Measurements from ENCODE around the gene TARBP1.

- no peak for TF ChIP-seq POLR2A (IDR thresholded peaks at IDR 0.05)
- TF ChIP-seq, protein P1, sequence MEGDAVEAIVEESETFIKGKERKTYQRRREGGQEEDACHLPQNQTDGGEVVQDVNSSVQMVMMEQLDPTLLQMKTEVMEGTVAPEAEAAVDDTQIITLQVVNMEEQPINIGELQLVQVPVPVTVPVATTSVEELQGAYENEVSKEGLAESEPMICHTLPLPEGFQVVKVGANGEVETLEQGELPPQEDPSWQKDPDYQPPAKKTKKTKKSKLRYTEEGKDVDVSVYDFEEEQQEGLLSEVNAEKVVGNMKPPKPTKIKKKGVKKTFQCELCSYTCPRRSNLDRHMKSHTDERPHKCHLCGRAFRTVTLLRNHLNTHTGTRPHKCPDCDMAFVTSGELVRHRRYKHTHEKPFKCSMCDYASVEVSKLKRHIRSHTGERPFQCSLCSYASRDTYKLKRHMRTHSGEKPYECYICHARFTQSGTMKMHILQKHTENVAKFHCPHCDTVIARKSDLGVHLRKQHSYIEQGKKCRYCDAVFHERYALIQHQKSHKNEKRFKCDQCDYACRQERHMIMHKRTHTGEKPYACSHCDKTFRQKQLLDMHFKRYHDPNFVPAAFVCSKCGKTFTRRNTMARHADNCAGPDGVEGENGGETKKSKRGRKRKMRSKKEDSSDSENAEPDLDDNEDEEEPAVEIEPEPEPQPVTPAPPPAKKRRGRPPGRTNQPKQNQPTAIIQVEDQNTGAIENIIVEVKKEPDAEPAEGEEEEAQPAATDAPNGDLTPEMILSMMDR (IDR thresholded peaks at IDR 0.05): no peak
- TF ChIP-seq POLR2AphosphoS5 (IDR thresholded peaks at IDR 0.05; ENCODE audit: insufficient read depth in 1 of 2, low read depth in 1 of 2): no peak
Observed at GRCh38 chr1:234509457-234510328, 30.7 kb upstream of the TARBP1 start.

All from vagina (tissue), 2 donors.